Breast epithelium (tissue), 3 donors: ENCODE results near the gene NME3.

Experiments
- POLR2A ChIP-seq: fragments of 450-650 bp; IDR thresholded peaks from one replicate; pipeline ENCODE4 v1.6.1; 2016; ENCODE audit warnings: antibody characterized with exemption, mild to moderate bottlenecking, moderate library complexity
- POLR2AphosphoS5 ChIP-seq, 3 donors: sonication (generic); formaldehyde crosslinking; IDR thresholded peaks; one replicate each; pipeline ENCODE4 v1.6.1; 2017; ENCODE audit warnings: antibody characterized with exemption in 3 of 3
- TF ChIP-seq, protein P1 (sequence below), 3 donors: fragments of 450-650 bp; IDR thresholded peaks; one replicate each; pipeline ENCODE4 v1.5.1; 2016 to 2017; ENCODE audit warnings: antibody characterized with exemption in 3 of 3, mild to moderate bottlenecking in 3 of 3, moderate library complexity in 3 of 3

DNA sequence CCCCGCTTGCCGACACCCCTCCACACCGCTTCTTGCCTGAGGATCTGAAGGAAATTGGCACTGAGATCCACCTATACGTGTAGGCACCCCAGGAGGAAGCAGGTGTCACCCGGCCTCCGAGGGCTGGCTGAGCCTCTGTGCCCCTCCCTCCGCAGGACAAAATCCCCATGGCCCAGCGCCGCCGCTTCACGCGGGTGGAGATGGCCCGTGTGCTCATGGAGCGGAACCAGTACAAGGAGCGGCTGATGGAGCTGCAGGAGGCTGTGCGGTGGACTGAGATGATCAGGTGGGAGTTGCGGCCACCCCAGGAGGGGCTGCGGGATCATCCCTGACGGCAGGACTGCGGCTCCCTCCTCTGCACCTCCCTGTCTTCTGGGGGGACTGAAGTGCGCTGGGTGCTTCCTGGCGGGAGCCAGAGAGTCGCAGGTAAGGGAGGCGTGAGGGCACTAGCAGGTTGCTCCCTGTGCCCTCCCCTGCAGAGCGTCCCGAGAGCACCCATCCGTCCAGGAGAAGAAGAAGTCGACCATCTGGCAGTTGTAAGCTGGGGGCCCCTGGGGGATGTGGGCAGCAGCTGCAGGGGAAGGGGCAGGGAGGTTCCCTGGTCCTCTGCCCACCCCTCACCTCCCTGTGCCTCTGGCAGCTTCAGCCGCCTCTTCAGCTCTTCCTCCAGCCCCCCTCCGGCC lies 9.0 kb downstream of the NME3 start:
- TF ChIP-seq, protein P1, sequence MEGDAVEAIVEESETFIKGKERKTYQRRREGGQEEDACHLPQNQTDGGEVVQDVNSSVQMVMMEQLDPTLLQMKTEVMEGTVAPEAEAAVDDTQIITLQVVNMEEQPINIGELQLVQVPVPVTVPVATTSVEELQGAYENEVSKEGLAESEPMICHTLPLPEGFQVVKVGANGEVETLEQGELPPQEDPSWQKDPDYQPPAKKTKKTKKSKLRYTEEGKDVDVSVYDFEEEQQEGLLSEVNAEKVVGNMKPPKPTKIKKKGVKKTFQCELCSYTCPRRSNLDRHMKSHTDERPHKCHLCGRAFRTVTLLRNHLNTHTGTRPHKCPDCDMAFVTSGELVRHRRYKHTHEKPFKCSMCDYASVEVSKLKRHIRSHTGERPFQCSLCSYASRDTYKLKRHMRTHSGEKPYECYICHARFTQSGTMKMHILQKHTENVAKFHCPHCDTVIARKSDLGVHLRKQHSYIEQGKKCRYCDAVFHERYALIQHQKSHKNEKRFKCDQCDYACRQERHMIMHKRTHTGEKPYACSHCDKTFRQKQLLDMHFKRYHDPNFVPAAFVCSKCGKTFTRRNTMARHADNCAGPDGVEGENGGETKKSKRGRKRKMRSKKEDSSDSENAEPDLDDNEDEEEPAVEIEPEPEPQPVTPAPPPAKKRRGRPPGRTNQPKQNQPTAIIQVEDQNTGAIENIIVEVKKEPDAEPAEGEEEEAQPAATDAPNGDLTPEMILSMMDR (IDR thresholded peaks at IDR 0.05): no peak
- no peak for TF ChIP-seq POLR2A
- TF ChIP-seq POLR2AphosphoS5 (IDR thresholded peaks at IDR 0.05): no peak
